Adrenal gland (tissue), 12 donors: ENCODE measurements around the gene FRY. TPM values are rescaled to one million over a fixed set of nuclear protein-coding genes. Genes with fewer than 3 reads are reported as not detected.

Source experiments
- DNase-seq, 7 donors: peaks; one replicate each; pipeline ENCODE4 v3.0.0-alpha.2; 2019 to 2020
- H3K27ac ChIP-seq, 5 donors: fragments of 200-600 bp; sonication (generic) in 4 of 5; 1 replicate in 3 of 5; 2 replicates in 2 of 5; pipeline versions ENCODE4 v1.5.1 to v1.8.0; 2016 to 2020; ENCODE audit warnings: mild to moderate bottlenecking in 1 of 5
- H3K27me3 ChIP-seq: fragments of 200-600 bp; 2 replicates; pipeline ENCODE4 v1.8.0; 2021
- H3K36me3 ChIP-seq, 2 donors: fragments of 200-600 bp; replicated peaks in 1 of 2; 1 replicate in 1 of 2; 2 replicates in 1 of 2; pipeline versions ENCODE4 v1.5.1 to v1.8.0; 2018 to 2022
- H3K4me1 ChIP-seq, 2 donors: fragments of 200-600 bp; replicated peaks in 1 of 2; 1 replicate in 1 of 2; 2 replicates in 1 of 2; pipeline versions ENCODE4 v1.5.1 to v1.8.0; 2018 to 2021
- H3K4me3 ChIP-seq, 4 donors: fragments of 200-600 bp; sonication (generic) in 3 of 4; one replicate each; pipeline ENCODE4 v1.5.1; 2016 to 2018
- H3K9me3 ChIP-seq, 3 donors: fragments of 200-600 bp; sonication (generic) in 1 of 3; replicated peaks in 1 of 3; 1 replicate in 2 of 3; 2 replicates in 1 of 3; pipeline versions ENCODE4 v1.5.1 to v1.8.0; 2016 to 2021
- CTCF ChIP-seq, 6 experiments: fragments of 450-650 bp in 4 of 6; fragments of 200-600 bp in 2 of 6; sonication (generic) in 1 of 6; IDR thresholded peaks; 1 replicate in 5 of 6; 2 replicates in 1 of 6; pipeline versions ENCODE4 v1.5.1 to v1.8.0; 2016 to 2021; ENCODE audit warnings: antibody characterized with exemption in 6 of 6, mild to moderate bottlenecking in 2 of 6, moderate library complexity in 1 of 6
- POLR2A ChIP-seq, 2 donors: fragments of 450-650 bp; IDR thresholded peaks; one replicate each; pipeline ENCODE4 v1.6.1; 2017; ENCODE audit warnings: antibody characterized with exemption in 2 of 2, mild to moderate bottlenecking in 2 of 2, moderate library complexity in 1 of 2
- WGBS, 4 donors: extraction: QIAGEN DNeasy Blood & Tissue Kit in 2 of 4; methylation state at CpG; one replicate each; pipeline versions ENCODE4 v1.1.5 to v1.1.7; 2013 to 2017; 5-methylcytosine and 5-hydroxymethylcytosine counted together
- intact Hi-C, 2 donors: fragments of 100-400 bp; cut with DNase I; formaldehyde crosslinking; loops; one replicate each; pipeline versions ENCODE4 v1.14.1 to v1.15.0; 2022 to 2023
- polyA plus RNA-seq, 3 donors: library from polyadenylated mRNA; stranded (reverse); fragments of 200-250 nt in 2 of 3; fragments of 350-450 nt in 1 of 3; fragmentation: Illumina TruSeq in 1 of 3; extraction: RNeasy Lipid Tissue Mini Kit (QIAGEN cat#74804) in 1 of 3; gene quantifications; one replicate each; pipeline ENCODE4 v1.2.3, GENCODE V29; 2013 to 2014
- total RNA-seq, 9 donors: library from RNA; depleted of rRNA in 4 of 9; stranded (reverse); fragments of >200 nt in 4 of 9; fragments of 120-200 nt in 1 of 9; fragmentation: NEBNext Ultra II Directional in 1 of 9; extraction: Animal tissue kit (Norgen Biotek cat#: 25700) in 1 of 9; gene quantifications; one replicate each; pipeline versions ENCODE4 v1.1.0 to v1.2.4, GENCODE V29; 2013 to 2023
- donor health status: healthy with polysubstance abuse.
- donor health status: Bipolar disorder and iron deficiency.
- donor health status: DM: yes; HTN: yes; CAD: no.
- donor health status: DM: no; HTN: no; CAD: no.
- donor health status: DM: no; HTN: no; CAD: no.
- donor health status: DM: yes; HTN: yes; CAD: no.

Gene FRY
- total and polyA plus RNA-seq, 12 donors, result 1.5 to 17.2 (median 7.3) TPM

- no peak overlapping the region for H3K27ac ChIP-seq
- intact Hi-C loops, result no loop called here
These were observed 56.6 kb downstream of the FRY start for GRCh38 chr13:32087955-32088747.

GRCh38 chr13:32092496-32092895, 60.9 kb downstream of the FRY start:
- Histone ChIP-seq H3K9me3 (no peaks in the 10 kb centered on the region), H3K4me3 (no peak overlapping the region), H3K27ac (no peak overlapping the region), H3K36me3 (no peaks in the 10 kb centered on the region), H3K27me3 (no peaks in the 10 kb centered on the region), H3K4me1 (no peaks in the 10 kb centered on the region)
- intact Hi-C loops, result no loop called here
- DNase-seq, result no peak
- WGBS, 4 donors, result 77 to 85% (median 79%) methylated on average over 5 of the region's 5 CpGs
- no peak for TF ChIP-seq POLR2A (IDR thresholded peaks at IDR 0.05)
- TF ChIP-seq CTCF (IDR thresholded peaks at IDR 0.05), result no peak

More at GRCh38 chr13:32087955-32088747, 56.6 kb downstream of the FRY start:
- 53 to 77% (median 68%) methylated on average over 1 of the region's 1 CpG for WGBS, 4 donors
- no peaks in the 10 kb centered on the region for H3K27me3 ChIP-seq
- H3K4me3 ChIP-seq, result no peak overlapping the region
- H3K9me3 ChIP-seq, result no peaks in the 10 kb centered on the region
- DNase-seq, result no peak
- H3K4me1 ChIP-seq, result no peaks in the 10 kb centered on the region
- TF ChIP-seq CTCF (IDR thresholded peaks at IDR 0.05), result no peak
- no peak for TF ChIP-seq POLR2A (IDR thresholded peaks at IDR 0.05)
- no peaks in the 10 kb centered on the region for H3K36me3 ChIP-seq

GRCh38 chr13:32093006-32093405, 61.4 kb downstream of the FRY start:
- no peak for TF ChIP-seq CTCF (IDR thresholded peaks at IDR 0.05)
- H3K4me1 ChIP-seq, result no peaks in the 10 kb centered on the region

GRCh38 chr13:32098272-32098671, 66.7 kb downstream of the FRY start:
- WGBS, 4 donors, result 81 to 95% (median 85%) methylated on average over 3 of the region's 3 CpGs
- no peak for DNase-seq
- H3K27ac ChIP-seq, result no peak overlapping the region
- no peaks in the 10 kb centered on the region for H3K27me3 ChIP-seq
- TF ChIP-seq POLR2A (IDR thresholded peaks at IDR 0.05) (no peak), CTCF (IDR thresholded peaks at IDR 0.05) (no peak)
- no peaks in the 10 kb centered on the region for H3K9me3 ChIP-seq
- H3K4me3 ChIP-seq, result no peak overlapping the region
- H3K4me1 ChIP-seq, result no peaks in the 10 kb centered on the region
- intact Hi-C loops, result no loop called here
- no peaks in the 10 kb centered on the region for H3K36me3 ChIP-seq

More at GRCh38 chr13:32093006-32093405, 61.4 kb downstream of the FRY start:
- H3K36me3 ChIP-seq, result no peaks in the 10 kb centered on the region
- H3K9me3 ChIP-seq, result no peaks in the 10 kb centered on the region
- H3K27ac ChIP-seq, result no peak overlapping the region
- WGBS, 4 donors, result 72 to 82% (median 77%) methylated on average over 2 of the region's 2 CpGs
- DNase-seq, result no peak
- no peak overlapping the region for H3K4me3 ChIP-seq
- intact Hi-C loops, result no loop called here
- no peaks in the 10 kb centered on the region for H3K27me3 ChIP-seq
